Astrocyte (in vitro differentiated cells and primary cell): ENCODE results near the gene POLE. TPM values are rescaled to one million over a fixed set of nuclear protein-coding genes. Genes with fewer than 3 reads are reported as not detected.
A peak's percentile ranks its signal among the peaks of the same experiment; 100 is the strongest.

Experiments used
- DNase-seq: peaks from one replicate; pipeline ENCODE4 v3.0.0-alpha.2; 2010; ENCODE audit warnings: low read depth
- FAIRE-seq: peaks from 2 replicates; lab custom pipeline; 2011; peaks lifted over from hg19 to GRCh38; lab: Jason Lieb, UNC
- H2AFZ ChIP-seq: 2 replicates; pipeline ENCODE4 v1.6.0; 2012; ENCODE audit warnings: low read depth, low read length, inconsistent platforms
- H3K27ac ChIP-seq: 2 replicates; pipeline ENCODE4 v1.5.1; 2011; ENCODE audit warnings: low read depth, low read length, inconsistent platforms
- H3K27me3 ChIP-seq: 2 replicates; pipeline ENCODE4 v1.6.0; 2011; ENCODE audit warnings: low read length, inconsistent platforms; ENCODE audit not compliant: insufficient read depth
- H3K36me3 ChIP-seq: 2 replicates; pipeline ENCODE4 v1.5.1; 2011; ENCODE audit warnings: low read length, inconsistent platforms; ENCODE audit not compliant: insufficient read depth
- H3K4me1 ChIP-seq: 2 replicates; pipeline ENCODE4 v1.5.1; 2011; ENCODE audit warnings: low read length, inconsistent platforms; ENCODE audit not compliant: insufficient read depth
- H3K4me2 ChIP-seq: 2 replicates; pipeline ENCODE4 v1.6.0; 2012; ENCODE audit warnings: low read length, inconsistent platforms
- H3K4me3 ChIP-seq: 2 replicates; pipeline ENCODE4 v1.5.1; 2011; ENCODE audit warnings: low read depth, mild to moderate bottlenecking, low read length, inconsistent platforms; ENCODE audit not compliant: insufficient read depth
- H3K79me2 ChIP-seq: 2 replicates; pipeline ENCODE4 v1.6.0; 2012; ENCODE audit warnings: mild to moderate bottlenecking, low read length, inconsistent platforms; ENCODE audit not compliant: insufficient read depth
- H3K9ac ChIP-seq: 2 replicates; pipeline ENCODE4 v1.6.0; 2012; ENCODE audit warnings: mild to moderate bottlenecking, low read length, inconsistent platforms
- H3K9me3 ChIP-seq: 2 replicates; pipeline ENCODE4 v1.5.1; 2012; ENCODE audit warnings: low read depth, mild to moderate bottlenecking, low read length, inconsistent platforms; ENCODE audit not compliant: insufficient read depth
- H4K20me1 ChIP-seq: 2 replicates; pipeline ENCODE4 v1.6.0; 2012; ENCODE audit warnings: low read length, inconsistent platforms; ENCODE audit not compliant: insufficient read depth
- H3K27ac Mint-ChIP-seq: one replicate; pipeline ENCODE4 v1.8.0; 2021; ENCODE audit warnings: mild to moderate bottlenecking, mixed read lengths; ENCODE audit not compliant: unreplicated experiment
- H3K27me3 Mint-ChIP-seq: one replicate; pipeline ENCODE4 v1.8.0; 2021; ENCODE audit warnings: low read depth, mixed read lengths; ENCODE audit not compliant: unreplicated experiment
- H3K36me3 Mint-ChIP-seq: one replicate; pipeline ENCODE4 v1.8.0; 2021; ENCODE audit warnings: low read depth, mixed read lengths; ENCODE audit not compliant: unreplicated experiment
- H3K4me1 Mint-ChIP-seq: one replicate; pipeline ENCODE4 v1.8.0; 2021; ENCODE audit warnings: low read depth, mixed read lengths; ENCODE audit not compliant: unreplicated experiment
- H3K4me3 Mint-ChIP-seq: one replicate; pipeline ENCODE4 v1.8.0; 2021; ENCODE audit warnings: mild to moderate bottlenecking, moderate library complexity, mixed read lengths; ENCODE audit not compliant: unreplicated experiment
- H3K9me3 Mint-ChIP-seq: one replicate; pipeline ENCODE4 v1.8.0; 2021; ENCODE audit warnings: mild to moderate bottlenecking, mixed read lengths; ENCODE audit not compliant: unreplicated experiment
- CTCF ChIP-seq: IDR thresholded peaks from 2 replicates; pipeline ENCODE4 v1.5.1; 2011; ENCODE audit warnings: low read depth, mild to moderate bottlenecking, inconsistent platforms, low read length, moderate library complexity; ENCODE audit not compliant: insufficient read depth
- EZH2 ChIP-seq: IDR thresholded peaks from 2 replicates; pipeline ENCODE4 v1.6.1; 2012; ENCODE audit warnings: mild to moderate bottlenecking, low read length, inconsistent platforms; ENCODE audit not compliant: insufficient read depth
- total RNA-seq: library from RNA; stranded (reverse); gene quantifications from 2 replicates; pipeline ENCODE4 v1.2.1, GENCODE V29; 2021

The POLE gene
- total RNA-seq, 1 donor from 2014 or later: 15.4 TPM

- FAIRE-seq: no peak
- no peak overlapping the region for H3K9ac ChIP-seq
- H3K4me3 ChIP-seq: no peak overlapping the region
- Mint-ChIP-seq H3K4me3 (no peak overlapping the region), H3K27me3 (peaks cover 54% of the 10 kb centered on the region), H3K27ac (no peak overlapping the region), H3K9me3 (no peaks in the 10 kb centered on the region), H3K4me1 (peaks cover 7% of the 10 kb centered on the region), H3K36me3 (no peaks in the 10 kb centered on the region)
- H2AFZ ChIP-seq: no peak overlapping the region
- no peak for DNase-seq
- no peaks in the 10 kb centered on the region for H3K79me2 ChIP-seq
- no peaks in the 10 kb centered on the region for H4K20me1 ChIP-seq
- no peaks in the 10 kb centered on the region for H3K36me3 ChIP-seq
- H3K27ac ChIP-seq: no peak overlapping the region
- no peak overlapping the region for H3K4me2 ChIP-seq
- peaks cover 51% of the 10 kb centered on the region for H3K27me3 ChIP-seq
- no peak for TF ChIP-seq CTCF
- TF ChIP-seq EZH2: no peak
- peaks cover 4% of the 10 kb centered on the region for H3K4me1 ChIP-seq
- H3K9me3 ChIP-seq: no peaks in the 10 kb centered on the region
Measured at GRCh38 chr12:132604668-132605441, 82.3 kb downstream of the POLE start.

GRCh38 chr12:132604151-132604618 is 83.0 kb downstream of the POLE start:
- TF ChIP-seq CTCF: no peak
- TF ChIP-seq EZH2: peak; percentile 20
- Mint-ChIP-seq H3K27ac (no peak overlapping the region), H3K27me3 (peaks cover 54% of the 10 kb centered on the region), H3K36me3 (no peaks in the 10 kb centered on the region), H3K4me1 (peaks cover 7% of the 10 kb centered on the region), H3K9me3 (no peaks in the 10 kb centered on the region), H3K4me3 (no peak overlapping the region)
- Histone ChIP-seq H3K27me3 (peaks cover 51% of the 10 kb centered on the region), H3K4me2 (no peak overlapping the region), H3K4me3 (no peak overlapping the region), H3K79me2 (no peaks in the 10 kb centered on the region), H2AFZ (no peak overlapping the region), H3K9ac (no peak overlapping the region), H4K20me1 (no peaks in the 10 kb centered on the region), H3K4me1 (peaks cover 4% of the 10 kb centered on the region), H3K36me3 (no peaks in the 10 kb centered on the region), H3K9me3 (no peaks in the 10 kb centered on the region), H3K27ac (no peak overlapping the region)
- no peak for FAIRE-seq
- DNase-seq: no peak
